H1 (cell line): ENCODE measurements around the gene BFSP2. TPM values are rescaled to one million over a fixed set of nuclear protein-coding genes. Genes with fewer than 3 reads are reported as not detected.

ENCODE experiments used
- ASH2L ChIP-seq: fragments of 200-600, 300-600 bp; sonication (generic); IDR thresholded peaks from one replicate; pipeline ENCODE4 v1.7.1; 2017; ENCODE audit warnings: low read length
- ATF2 ChIP-seq: IDR thresholded peaks from 2 replicates; pipeline ENCODE4 v1.6.1; 2012; ENCODE audit warnings: low read length, inconsistent platforms
- polyA plus RNA-seq, 7 experiments: library from polyadenylated mRNA; depleted of rRNA in 3 of 7; stranded (reverse) in 5 of 7; unstranded in 2 of 7; fragments of >200 nt in 5 of 7; fragments of 200-250 nt in 2 of 7; gene quantifications; 1 replicate in 5 of 7; 2 replicates in 1 of 7; 4 replicates in 1 of 7; pipeline versions ENCODE4 v1.2.1 to v1.2.3, GENCODE V29; 2011 to 2013; ENCODE audit warnings: missing spikeins in 2 of 7, mixed read lengths in 2 of 7
- total RNA-seq: library from RNA; stranded (reverse); fragmentation: NEBNext Ultra II Directional; extraction: Animal tissue kit (Norgen Biotek cat#: 25700); gene quantifications from 2 replicates; pipeline ENCODE4 v1.2.1, GENCODE V29; 2021

BFSP2 gene
- total and polyA plus RNA-seq, 2 of the 8 experiments (the other 6 are each of a cell fraction or from before 2014, with no cell fraction given): not detected

DNA sequence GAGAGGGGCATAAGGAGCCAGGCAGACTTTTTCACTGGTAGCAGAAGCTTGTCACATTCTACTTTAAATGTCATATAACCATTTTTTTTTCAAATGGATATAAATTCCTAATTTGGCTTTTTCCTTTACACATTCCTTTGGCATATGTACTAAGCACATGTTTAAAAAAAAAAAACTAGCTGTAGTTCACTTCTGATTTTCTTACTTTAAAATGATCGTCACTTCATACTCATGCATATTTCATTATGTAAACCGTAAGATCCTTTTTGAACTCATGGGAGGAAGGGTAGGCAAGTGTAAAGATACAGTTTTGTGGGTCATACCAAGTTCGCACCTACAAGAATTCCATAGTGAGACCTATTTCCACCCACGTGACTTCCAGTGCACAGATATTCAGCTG is 45.1 kb upstream of the BFSP2 start (continued):
- TF ChIP-seq ATF2 (no peak), ASH2L (no peak)
